Loucy (cell line): Measurements from ENCODE around the gene AQP7.

Experiments
- H2AFZ ChIP-seq: fragments of 200-600 bp; sonication (generic); 2 replicates; pipeline ENCODE4 v1.6.0; 2016; ENCODE audit warnings: antibody characterized with exemption, mild to moderate bottlenecking, low read length, moderate library complexity
- H3F3A ChIP-seq: fragments of 200-600 bp; 2 replicates; pipeline ENCODE4 v1.6.0; 2016; ENCODE audit warnings: antibody characterized with exemption, low read depth, mild to moderate bottlenecking
- H3K27me3 ChIP-seq: fragments of 200-600 bp; sonication (generic); 2 replicates; pipeline ENCODE4 v1.6.1; 2014; ENCODE audit warnings: low read length, mild to moderate bottlenecking; ENCODE audit not compliant: insufficient read depth, poor library complexity, severe bottlenecking
- H3K36me3 ChIP-seq: fragments of 200-600 bp; sonication (generic); 2 replicates; pipeline ENCODE4 v1.6.1; 2016; ENCODE audit warnings: low read length; ENCODE audit not compliant: insufficient read depth
- H3K4me1 ChIP-seq: fragments of 200-600 bp; sonication (generic); 2 replicates; pipeline ENCODE4 v1.5.1; 2014; ENCODE audit warnings: low read length, mild to moderate bottlenecking; ENCODE audit not compliant: insufficient read depth, poor library complexity, severe bottlenecking
- H3K4me2 ChIP-seq: fragments of 200-600 bp; sonication (generic); 2 replicates; pipeline ENCODE4 v1.6.0; 2014; ENCODE audit warnings: antibody characterized with exemption, low read length, low read depth, mild to moderate bottlenecking; ENCODE audit not compliant: poor library complexity, severe bottlenecking
- H3K4me3 ChIP-seq: fragments of 200-600 bp; sonication (generic); 2 replicates; pipeline ENCODE4 v1.5.1; 2014; ENCODE audit warnings: low read length, mild to moderate bottlenecking, mixed read lengths; ENCODE audit not compliant: poor library complexity, severe bottlenecking
- H3K79me2 ChIP-seq: fragments of 200-600 bp; sonication (generic); 2 replicates; pipeline ENCODE4 v1.6.1; 2014; ENCODE audit warnings: low read length; ENCODE audit not compliant: insufficient read depth
- H3K9ac ChIP-seq: fragments of 200-600 bp; sonication (generic); 2 replicates; pipeline ENCODE4 v1.6.0; 2014; ENCODE audit warnings: mild to moderate bottlenecking, low read depth, low read length, moderate library complexity; ENCODE audit not compliant: poor library complexity, severe bottlenecking
- H3K9me2 ChIP-seq: fragments of 200-600 bp; sonication (generic); replicated peaks from 2 replicates; pipeline ENCODE4 v1.6.1; 2016; ENCODE audit warnings: low read depth, low read length, mixed read lengths
- H3K9me3 ChIP-seq: fragments of 200-600 bp; sonication (generic); 2 replicates; pipeline ENCODE4 v1.6.1; 2014; ENCODE audit warnings: mild to moderate bottlenecking, antibody characterized with exemption, low read length, low read depth; ENCODE audit not compliant: insufficient read depth
- H4K20me1 ChIP-seq: fragments of 200-600 bp; sonication (generic); 2 replicates; pipeline ENCODE4 v1.6.0; 2014; ENCODE audit warnings: antibody characterized with exemption, low read length, mild to moderate bottlenecking; ENCODE audit not compliant: insufficient read depth, poor library complexity, severe bottlenecking
- CTCF ChIP-seq: fragments of 200-600 bp; sonication (generic); conservative IDR thresholded peaks from 2 replicates; pipeline ENCODE4 v1.5.1; 2014; ENCODE audit warnings: mild to moderate bottlenecking, antibody characterized with exemption, low read length
- EZH2phosphoT487 ChIP-seq: fragments of 200-600 bp; IDR thresholded peaks from 2 replicates; pipeline ENCODE4 v1.6.1; 2018; ENCODE audit warnings: antibody characterized with exemption, mild to moderate bottlenecking, moderate library complexity, borderline replicate concordance

The AQP7 gene

GRCh38 chr9:33374634-33375237 is 27.6 kb downstream of the AQP7 start:
- Histone ChIP-seq H4K20me1 (no peaks in the 10 kb centered on the region), H2AFZ (no peak overlapping the region), H3K4me2 (no peak overlapping the region), H3F3A (no peaks in the 10 kb centered on the region), H3K9me3 (no peaks in the 10 kb centered on the region), H3K9ac (no peak overlapping the region), H3K27me3 (no peaks in the 10 kb centered on the region), H3K79me2 (no peaks in the 10 kb centered on the region), H3K36me3 (peaks cover 20% of the 10 kb centered on the region; the same call in 1 of the 2 replicates), H3K9me2 (no peaks in the 10 kb centered on the region), H3K4me3 (no peak overlapping the region), H3K4me1 (no peaks in the 10 kb centered on the region)
- TF ChIP-seq EZH2phosphoT487 (no peak), CTCF (peak; percentile 89)

DNA sequence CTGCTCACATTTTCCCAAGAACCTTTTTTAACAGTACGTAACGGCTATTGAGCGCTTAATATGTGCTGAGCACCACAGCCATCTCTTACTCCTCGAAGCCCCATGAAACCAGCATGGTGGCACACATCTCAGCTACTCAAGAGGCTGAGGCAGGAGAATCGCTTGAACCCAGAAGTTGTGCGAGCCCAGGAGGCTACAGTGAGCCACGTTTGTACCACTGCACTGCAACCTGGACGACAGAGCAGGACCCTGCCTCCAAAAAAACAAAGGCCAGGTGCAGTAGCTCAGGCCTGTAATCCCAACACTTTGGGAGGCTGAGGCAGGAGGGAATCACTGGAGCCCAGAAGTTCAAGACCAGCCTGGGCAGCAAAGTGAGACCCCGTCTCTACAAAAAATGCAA is 28.2 kb downstream of the AQP7 start:
- Histone ChIP-seq H3K4me3 (no peak overlapping the region), H3F3A (no peaks in the 10 kb centered on the region), H3K27me3 (no peaks in the 10 kb centered on the region), H3K9me2 (no peaks in the 10 kb centered on the region), H3K4me2 (no peak overlapping the region), H4K20me1 (no peaks in the 10 kb centered on the region), H3K4me1 (no peaks in the 10 kb centered on the region), H3K79me2 (no peaks in the 10 kb centered on the region), H3K9ac (no peak overlapping the region), H2AFZ (no peak overlapping the region), H3K9me3 (no peaks in the 10 kb centered on the region), H3K36me3 (peaks cover 24% of the 10 kb centered on the region; the same call in 1 of the 2 replicates)
- TF ChIP-seq EZH2phosphoT487 (no peak), CTCF (no peak)

DNA sequence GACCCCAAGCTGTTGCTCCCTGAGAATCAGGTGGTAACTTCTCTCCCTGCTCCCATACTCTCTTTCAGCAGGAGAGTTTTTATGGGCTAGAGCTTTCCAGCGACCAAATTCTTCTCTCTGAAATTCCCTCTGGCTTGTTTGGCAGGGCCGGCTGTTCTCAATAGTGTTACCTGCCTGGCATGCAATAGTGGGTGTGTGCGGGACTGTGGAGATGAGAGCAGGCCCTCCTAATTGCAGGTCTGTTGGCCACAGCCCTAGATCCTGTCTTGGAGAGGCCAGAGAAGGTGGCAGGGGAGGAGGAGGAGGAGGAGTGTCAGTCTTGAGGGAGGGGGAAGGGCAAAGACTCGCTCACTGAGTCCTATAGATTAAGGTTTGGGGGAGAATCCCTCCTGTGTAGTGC is 29.5 kb downstream of the AQP7 start:
- no peak overlapping the region for H3K4me2 ChIP-seq
- no peaks in the 10 kb centered on the region for H3K9me3 ChIP-seq
- no peaks in the 10 kb centered on the region for H3K9me2 ChIP-seq
- no peaks in the 10 kb centered on the region for H3K27me3 ChIP-seq
- no peaks in the 10 kb centered on the region for H3F3A ChIP-seq
- H3K36me3 ChIP-seq = peaks cover 33% of the 10 kb centered on the region; the same call in 1 of the 2 replicates
- H3K9ac ChIP-seq = no peak overlapping the region
- H4K20me1 ChIP-seq = no peaks in the 10 kb centered on the region
- H3K4me3 ChIP-seq = no peak overlapping the region
- no peaks in the 10 kb centered on the region for H3K79me2 ChIP-seq
- TF ChIP-seq EZH2phosphoT487 (no peak), CTCF (no peak)
- H3K4me1 ChIP-seq = no peaks in the 10 kb centered on the region
- H2AFZ ChIP-seq = no peak overlapping the region
